Suprapubic skin (tissue), 3 donors: ENCODE results near the gene SPIRE1.

Source experiments
- CTCF ChIP-seq, 2 donors: fragments of 200-600 bp in 1 of 2; fragments of 450-650 bp in 1 of 2; sonication (generic) in 1 of 2; IDR thresholded peaks; one replicate each; pipeline ENCODE4 v1.5.1; 2016 to 2019; ENCODE audit warnings: antibody characterized with exemption in 2 of 2, mild to moderate bottlenecking in 1 of 2, moderate library complexity in 1 of 2
- POLR2AphosphoS5 ChIP-seq, 3 donors: sonication (generic); formaldehyde crosslinking; IDR thresholded peaks; one replicate each; pipeline ENCODE4 v1.6.1; 2017; ENCODE audit warnings: antibody characterized with exemption in 3 of 3

DNA sequence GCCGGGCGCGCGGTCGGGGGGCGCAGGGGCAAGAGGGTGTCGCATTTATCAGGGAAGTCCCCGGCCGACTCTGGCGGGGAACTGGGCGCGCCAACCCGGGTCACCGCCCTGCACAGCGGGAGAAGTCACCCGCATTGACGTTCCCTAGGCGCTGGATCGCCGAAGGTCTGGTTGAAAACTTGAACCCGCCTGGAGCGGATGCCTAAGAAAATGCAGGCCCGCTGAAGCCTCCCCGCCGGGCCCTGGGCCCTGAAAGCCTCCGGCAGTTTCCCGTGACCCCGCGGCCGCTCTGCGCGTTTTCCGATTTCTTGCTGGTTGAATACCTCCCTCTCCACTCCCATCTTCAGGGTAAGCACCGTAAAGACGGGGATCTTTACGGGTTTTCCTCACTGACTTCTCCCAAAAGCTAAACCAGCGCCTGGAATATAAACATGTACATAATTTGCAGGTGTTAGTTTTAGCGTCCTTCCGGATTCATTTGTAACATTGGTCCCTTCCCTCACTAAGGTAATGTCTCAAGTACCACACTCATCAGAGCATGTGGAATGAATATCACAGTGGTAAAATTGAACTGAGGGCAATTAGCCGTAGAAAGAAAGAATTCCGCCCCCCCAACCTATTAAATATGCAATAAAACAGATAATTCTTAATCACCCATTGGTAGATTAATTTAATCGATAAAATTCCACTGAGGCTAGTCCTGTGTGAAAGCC lies 675 bp upstream of the SPIRE1 start:
- TF ChIP-seq CTCF (IDR thresholded peaks at IDR 0.05), result no peak
- TF ChIP-seq POLR2AphosphoS5 (IDR thresholded peaks at IDR 0.05), result no peak
